Dendritic cell treated with granulocyte-macrophage colony-stimulating factor and Interleukin-4, amounts not matched to agents 40 ng/mL and 50 ng/mL, for 4 days (primary cell): ENCODE measurements around the gene LINC01488.

Experiments
- H3K27ac Mint-ChIP-seq: one replicate; pipeline ENCODE4 v1.8.0; 2022; ENCODE audit warnings: mild to moderate bottlenecking, mixed read lengths
- H3K27me3 Mint-ChIP-seq: one replicate; pipeline ENCODE4 v1.8.0; 2022; ENCODE audit warnings: mild to moderate bottlenecking, mixed read lengths
- H3K36me3 Mint-ChIP-seq: one replicate; pipeline ENCODE4 v1.8.0; 2022; ENCODE audit warnings: low read depth, mixed read lengths
- H3K4me1 Mint-ChIP-seq: one replicate; pipeline ENCODE4 v1.8.0; 2022; ENCODE audit warnings: low read depth, mixed read lengths
- H3K4me3 Mint-ChIP-seq: one replicate; pipeline ENCODE4 v1.8.0; 2022; ENCODE audit warnings: mild to moderate bottlenecking, moderate library complexity, mixed read lengths
- H3K9me3 Mint-ChIP-seq: one replicate; pipeline ENCODE4 v1.8.0; 2022; ENCODE audit warnings: mixed read lengths
- intact Hi-C: fragments of 100-400 bp; cut with micrococcal nuclease; formaldehyde crosslinking; loops from one replicate; pipeline ENCODE4 v1.15.0; 2022

Gene LINC01488

GRCh38 chr11:69450857-69451220, 30.6 kb upstream of the LINC01488 start:
- Mint-ChIP-seq H3K4me3 (no peak overlapping the region), H3K9me3 (no peaks in the 10 kb centered on the region), H3K27ac (no peak overlapping the region), H3K27me3 (peaks cover 56% of the 10 kb centered on the region), H3K4me1 (peaks cover 70% of the 10 kb centered on the region), H3K36me3 (no peaks in the 10 kb centered on the region)
- intact Hi-C loops: no loop called here

DNA sequence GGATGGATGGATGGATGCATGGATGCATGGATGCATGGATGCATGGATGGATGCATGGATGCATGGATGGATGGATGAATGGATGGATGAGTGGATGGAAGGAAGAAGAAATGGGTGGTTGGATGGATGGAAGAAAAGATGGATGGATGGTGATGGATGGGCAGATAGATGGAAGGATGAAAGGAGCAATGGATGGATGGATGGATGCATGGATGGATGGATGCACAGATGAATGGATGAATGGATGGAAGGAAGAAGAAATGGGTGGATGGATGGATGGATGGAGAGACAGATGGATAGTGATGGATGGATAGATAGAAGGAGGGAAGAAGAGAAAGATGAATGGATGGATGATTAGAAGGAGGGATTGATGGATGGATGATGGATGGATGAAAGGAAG, 30.2 kb upstream of the LINC01488 start:
- peaks cover 53% of the 10 kb centered on the region for H3K27me3 Mint-ChIP-seq
- no peaks in the 10 kb centered on the region for H3K9me3 Mint-ChIP-seq
- H3K4me1 Mint-ChIP-seq: peaks cover 65% of the 10 kb centered on the region
- H3K27ac Mint-ChIP-seq: no peak overlapping the region
- H3K36me3 Mint-ChIP-seq: no peaks in the 10 kb centered on the region
- H3K4me3 Mint-ChIP-seq: no peak overlapping the region
- intact Hi-C loops: no loop called here

DNA sequence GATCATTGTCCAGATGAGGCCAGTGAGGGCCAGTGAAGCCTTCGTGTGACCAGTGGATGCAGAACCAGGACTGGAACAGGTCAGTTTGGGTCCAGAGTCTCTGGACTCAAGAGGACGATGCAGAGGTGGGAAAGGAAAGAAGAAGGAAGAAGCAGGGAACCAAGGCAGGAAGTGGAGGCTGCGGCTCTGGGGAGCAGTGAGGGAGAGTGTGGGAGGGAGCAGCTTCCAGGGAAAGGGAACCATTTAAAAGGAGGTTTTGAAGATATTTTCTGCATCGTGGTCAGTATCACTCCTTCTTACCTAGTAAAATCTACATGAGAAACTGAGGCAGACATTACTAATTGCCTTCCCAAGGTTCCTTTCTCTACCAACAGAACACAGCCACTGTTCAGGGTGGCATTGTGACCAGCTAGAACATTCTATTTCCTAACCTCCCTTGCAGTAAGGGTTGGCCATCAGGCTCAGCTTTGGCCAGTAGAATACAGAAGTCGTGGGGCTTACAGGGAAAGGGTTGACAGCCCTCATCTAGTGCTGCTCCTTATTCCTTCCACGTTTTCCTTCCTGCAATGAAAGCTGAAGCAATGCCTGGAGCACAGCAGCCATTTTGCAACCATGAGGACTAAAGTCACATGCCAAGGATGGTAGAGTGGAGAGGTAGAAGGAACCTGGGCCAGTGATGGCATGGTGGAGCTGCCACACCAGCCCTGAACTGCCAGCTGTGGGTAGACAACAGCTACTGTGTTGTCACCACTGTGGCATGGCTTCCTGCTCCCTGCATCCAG, 29.1 kb upstream of the LINC01488 start:
- Mint-ChIP-seq H3K4me1 (peaks cover 54% of the 10 kb centered on the region), H3K9me3 (peaks cover 10% of the 10 kb centered on the region), H3K27me3 (peaks cover 42% of the 10 kb centered on the region), H3K4me3 (no peak overlapping the region), H3K27ac (no peak overlapping the region), H3K36me3 (no peaks in the 10 kb centered on the region)
- intact Hi-C loops: no loop called here

- Mint-ChIP-seq H3K36me3 (no peaks in the 10 kb centered on the region), H3K27ac (no peak overlapping the region), H3K9me3 (peaks cover 18% of the 10 kb centered on the region), H3K4me3 (no peak overlapping the region), H3K27me3 (peaks cover 37% of the 10 kb centered on the region), H3K4me1 (peaks cover 47% of the 10 kb centered on the region)
- intact Hi-C loops: no loop called here
Measured at GRCh38 chr11:69453151-69453550, 28.3 kb upstream of the LINC01488 start.

DNA sequence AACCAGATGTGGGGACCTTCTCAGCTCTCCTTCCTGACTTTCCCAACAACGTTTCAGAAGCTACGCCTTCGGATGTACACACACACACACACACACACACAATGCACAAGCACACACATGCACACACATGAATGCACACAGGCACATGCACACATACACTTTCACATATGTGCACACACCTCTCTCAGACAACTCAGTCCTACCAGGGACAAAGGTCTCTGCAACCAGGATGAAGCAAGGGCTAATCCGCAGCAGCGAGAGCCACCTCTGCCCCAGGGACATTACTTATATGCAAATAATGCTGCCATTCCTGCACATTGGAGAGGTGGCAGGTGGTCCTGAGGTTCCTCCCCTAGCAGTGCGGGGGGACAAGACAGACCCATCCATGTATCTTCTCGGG, 27.4 kb upstream of the LINC01488 start:
- intact Hi-C loops: no loop called here
- Mint-ChIP-seq H3K4me3 (no peak overlapping the region), H3K27ac (no peak overlapping the region), H3K27me3 (peaks cover 31% of the 10 kb centered on the region), H3K9me3 (peaks cover 19% of the 10 kb centered on the region), H3K4me1 (peaks cover 41% of the 10 kb centered on the region), H3K36me3 (no peaks in the 10 kb centered on the region)

- H3K9me3 Mint-ChIP-seq: peaks cover 31% of the 10 kb centered on the region
- H3K4me3 Mint-ChIP-seq: no peak overlapping the region
- H3K27me3 Mint-ChIP-seq: peaks cover 22% of the 10 kb centered on the region
- peaks cover 23% of the 10 kb centered on the region for H3K4me1 Mint-ChIP-seq
- H3K27ac Mint-ChIP-seq: no peak overlapping the region
- H3K36me3 Mint-ChIP-seq: no peaks in the 10 kb centered on the region
- intact Hi-C loops: no loop called here
Measured at GRCh38 chr11:69455969-69456368, 25.5 kb upstream of the LINC01488 start.

DNA sequence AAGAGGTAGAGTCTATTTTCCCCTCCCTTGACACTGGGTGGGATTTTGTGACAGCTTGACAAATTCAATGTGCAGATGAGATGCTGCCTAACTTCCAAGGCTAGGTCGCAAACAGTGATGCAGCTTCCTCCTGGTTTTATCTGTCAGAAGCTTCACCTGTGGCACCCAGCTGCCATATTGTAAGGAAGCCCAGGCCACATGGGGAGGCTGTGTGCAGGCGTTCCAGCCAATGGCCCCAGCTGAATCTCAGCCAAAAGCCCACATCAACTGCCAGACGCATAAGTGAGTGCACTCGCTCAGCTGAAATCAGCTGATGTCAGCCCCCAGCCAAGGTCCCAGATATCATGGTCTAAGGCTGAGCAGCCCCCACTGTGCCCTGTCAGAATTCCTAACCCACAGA, 24.8 kb upstream of the LINC01488 start:
- Mint-ChIP-seq H3K27me3 (peaks cover 21% of the 10 kb centered on the region), H3K36me3 (no peaks in the 10 kb centered on the region), H3K4me3 (no peak overlapping the region), H3K9me3 (peaks cover 37% of the 10 kb centered on the region), H3K4me1 (peaks cover 16% of the 10 kb centered on the region), H3K27ac (no peak overlapping the region)
- intact Hi-C loops: no loop called here

DNA sequence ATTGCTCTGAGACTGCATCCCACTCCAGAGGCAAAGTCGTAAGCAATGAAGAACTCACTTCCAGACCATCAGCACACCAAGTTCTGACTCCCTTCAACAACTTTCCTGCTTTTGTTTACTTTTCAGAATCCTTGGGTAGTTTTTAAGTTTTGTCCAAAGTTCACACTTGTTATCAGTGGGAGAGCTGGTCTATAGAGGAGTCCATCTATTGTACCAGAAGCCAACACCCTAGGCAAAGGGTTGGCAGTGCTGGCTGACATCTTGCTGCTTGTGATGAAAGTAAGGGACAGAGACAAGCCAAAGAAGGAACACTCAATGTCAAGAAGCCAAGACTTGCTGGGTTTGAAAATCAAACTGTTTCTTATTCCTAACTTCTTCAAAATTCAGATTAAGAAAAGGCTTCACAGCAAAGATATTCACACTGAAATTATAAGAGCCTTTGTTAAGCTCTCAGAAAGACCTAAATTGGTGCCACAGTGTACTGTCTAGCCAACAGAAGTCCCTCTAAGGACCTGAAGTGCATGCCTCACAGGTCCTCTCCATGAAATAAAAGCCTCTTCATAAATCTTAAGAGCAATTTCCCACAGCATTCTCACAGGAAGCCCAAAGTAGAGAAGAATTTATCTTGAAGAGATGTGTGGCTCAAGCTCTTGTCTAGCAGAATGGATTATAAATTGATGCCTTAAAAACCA, 21.5 kb upstream of the LINC01488 start:
- Mint-ChIP-seq H3K4me3 (no peak overlapping the region), H3K4me1 (peaks cover 17% of the 10 kb centered on the region), H3K27me3 (peaks cover 33% of the 10 kb centered on the region), H3K27ac (no peak overlapping the region), H3K36me3 (no peaks in the 10 kb centered on the region), H3K9me3 (peaks cover 37% of the 10 kb centered on the region)
- intact Hi-C loops: no loop called here

- H3K36me3 Mint-ChIP-seq: no peaks in the 10 kb centered on the region
- H3K9me3 Mint-ChIP-seq: peaks cover 37% of the 10 kb centered on the region
- no peak overlapping the region for H3K4me3 Mint-ChIP-seq
- no peak overlapping the region for H3K27ac Mint-ChIP-seq
- intact Hi-C loops: no loop called here
- H3K4me1 Mint-ChIP-seq: peaks cover 17% of the 10 kb centered on the region
- peaks cover 33% of the 10 kb centered on the region for H3K27me3 Mint-ChIP-seq
Measured at GRCh38 chr11:69460540-69461257, 20.8 kb upstream of the LINC01488 start.

DNA sequence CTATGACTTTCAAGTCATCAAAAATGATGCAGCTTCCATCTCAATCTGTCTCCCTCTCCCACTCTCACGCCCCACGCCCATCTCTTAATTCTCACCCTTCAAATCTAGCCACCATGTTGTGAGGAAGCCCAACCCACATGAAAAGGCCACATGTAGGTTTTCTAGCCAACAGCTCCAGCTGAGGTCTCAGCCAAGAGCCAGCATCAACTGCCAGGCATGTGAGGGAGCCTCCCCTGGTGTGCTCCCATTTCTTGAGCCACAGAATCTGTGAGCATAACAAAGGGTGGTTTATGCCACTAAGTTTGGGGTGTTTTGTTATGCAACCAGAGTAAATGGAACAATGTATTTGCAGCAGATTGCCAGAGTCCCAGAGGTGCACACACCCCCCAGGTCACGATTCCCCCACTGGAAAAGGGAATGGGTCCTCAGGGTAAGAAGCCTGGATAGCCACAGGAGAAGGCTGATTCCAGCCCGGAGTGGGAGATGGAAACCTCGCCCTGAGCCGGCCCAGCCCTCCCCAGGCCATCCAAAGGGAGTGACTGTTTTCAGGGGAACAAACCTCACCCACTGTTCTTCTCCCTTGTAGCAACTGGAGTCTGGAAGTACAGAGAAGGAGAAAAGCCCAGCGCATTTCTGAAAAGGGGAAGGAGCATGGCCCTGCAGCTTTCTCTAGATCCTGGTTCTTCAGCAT, 20.0 kb upstream of the LINC01488 start:
- peaks cover 33% of the 10 kb centered on the region for H3K27me3 Mint-ChIP-seq
- H3K9me3 Mint-ChIP-seq: peaks cover 37% of the 10 kb centered on the region
- H3K4me1 Mint-ChIP-seq: peaks cover 17% of the 10 kb centered on the region
- H3K4me3 Mint-ChIP-seq: no peak overlapping the region
- intact Hi-C loops: no loop called here
- no peaks in the 10 kb centered on the region for H3K36me3 Mint-ChIP-seq
- H3K27ac Mint-ChIP-seq: no peak overlapping the region

- Mint-ChIP-seq H3K36me3 (no peaks in the 10 kb centered on the region), H3K27ac (no peak overlapping the region), H3K4me3 (no peak overlapping the region), H3K9me3 (peaks cover 28% of the 10 kb centered on the region), H3K27me3 (peaks cover 35% of the 10 kb centered on the region), H3K4me1 (peaks cover 17% of the 10 kb centered on the region)
- intact Hi-C loops: no loop called here
Measured at GRCh38 chr11:69462106-69462951, 19.1 kb upstream of the LINC01488 start.

- Mint-ChIP-seq H3K27me3 (peaks cover 37% of the 10 kb centered on the region), H3K4me1 (peaks cover 17% of the 10 kb centered on the region), H3K4me3 (no peak overlapping the region), H3K9me3 (peaks cover 19% of the 10 kb centered on the region), H3K36me3 (no peaks in the 10 kb centered on the region), H3K27ac (peak overlapping the region; percentile 45)
- intact Hi-C loops: no loop called here
Measured at GRCh38 chr11:69463181-69463994, 18.1 kb upstream of the LINC01488 start.
